ENCODE measurements around the gene ECHDC1.

GRCh38 chr6:127366282-127367022 is 23.0 kb upstream of the ECHDC1 start:
- TF ChIP-seq PRRX2 (CRISPR knock-in tag; IDR thresholded peaks at IDR 0.05) (no peak), GABPB1 (CRISPR knock-in tag; IDR thresholded peaks at IDR 0.05) (no peak), E2F5 (CRISPR knock-in tag; IDR thresholded peaks at IDR 0.05) (no peak), CTCF (IDR thresholded peaks at IDR 0.05) (no peak), CREM (CRISPR knock-in tag; IDR thresholded peaks at IDR 0.05) (no peak), ZSCAN18 (CRISPR knock-in tag; IDR thresholded peaks at IDR 0.05) (no peak), CREB1 (CRISPR knock-in tag; IDR thresholded peaks at IDR 0.05) (no peak), NR3C1 (CRISPR knock-in tag; conservative IDR thresholded peaks at IDR 0.05; ENCODE audit: low read depth) (no peak), FOXJ3 (CRISPR knock-in tag; IDR thresholded peaks at IDR 0.05; ENCODE audit: borderline replicate concordance) (no peak), ZNF317 (CRISPR knock-in tag; IDR thresholded peaks at IDR 0.05; ENCODE audit: borderline replicate concordance, low read depth) (no peak), ZNF121 (CRISPR knock-in tag; IDR thresholded peaks at IDR 0.05) (no peak), ATF3 (CRISPR knock-in tag; conservative IDR thresholded peaks at IDR 0.05) (no peak)
